NCI-H1092 (cell line): ENCODE data around the gene TMEM178A.
"Not testable (repeated sequence)": the region's sequence is repeated elsewhere in the genome, so short reads cannot be mapped to it uniquely, and the experiment has no call there.

Source experiments
- DNase-seq: peaks from one replicate; lab custom pipeline; 2025; lab: John Stamatoyannopoulos, UW

Gene TMEM178A

GRCh38 chr2:39648580-39648979 lies 17.1 kb upstream of the TMEM178A start:
- DNase-seq, result no peak

DNA sequence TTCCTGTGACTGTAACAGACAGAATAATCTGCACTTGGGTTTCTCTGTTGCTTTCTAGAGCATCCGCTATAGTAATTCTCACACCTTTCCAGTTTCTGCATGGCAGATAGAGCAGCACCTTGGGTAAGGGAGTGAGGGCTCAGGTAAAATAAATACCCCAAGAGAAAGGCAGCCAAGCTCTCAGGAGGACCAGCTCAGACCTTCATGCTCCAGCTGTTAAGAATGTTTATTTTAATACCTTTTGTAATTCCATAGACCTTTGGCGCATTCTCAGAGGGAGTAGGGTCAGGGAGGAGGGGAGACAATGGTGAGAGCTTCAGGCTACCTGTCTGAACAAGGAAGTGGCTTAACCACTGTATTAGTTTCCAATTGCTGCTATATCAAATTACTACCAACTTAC lies 16.2 kb upstream of the TMEM178A start:
- no peak for DNase-seq

DNA sequence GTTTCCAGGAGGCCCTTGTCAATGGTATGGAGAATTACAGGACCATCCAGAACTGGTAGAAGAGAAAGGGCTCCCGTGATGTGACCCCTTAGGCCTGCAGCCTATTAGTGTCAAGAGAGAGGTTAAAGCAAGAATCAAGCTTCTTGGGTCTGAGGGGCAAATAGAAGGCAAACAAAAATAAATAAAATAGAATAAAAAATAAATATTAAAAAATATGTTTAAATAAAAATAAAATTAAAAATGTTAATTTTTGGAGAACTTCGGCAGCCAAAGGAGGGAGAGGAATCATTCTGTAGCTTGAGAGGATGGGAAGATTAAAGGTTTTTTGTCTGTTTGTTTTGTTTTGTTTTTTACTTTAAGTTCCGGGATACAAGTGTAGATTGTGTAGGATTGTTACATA lies 15.2 kb upstream of the TMEM178A start:
- DNase-seq, result no peak

- not testable (repeated sequence) for DNase-seq
Observed at GRCh38 chr2:39656215-39656614, 9.5 kb upstream of the TMEM178A start.

- no peak for DNase-seq
Observed at GRCh38 chr2:39657287-39657937, 8.3 kb upstream of the TMEM178A start.

- no peak for DNase-seq
Observed at GRCh38 chr2:39658371-39658770, 7.3 kb upstream of the TMEM178A start.

GRCh38 chr2:39659765-39660611 lies 5.7 kb upstream of the TMEM178A start:
- DNase-seq, result no peak

GRCh38 chr2:39660612-39661236 lies 5.0 kb upstream of the TMEM178A start:
- DNase-seq, result no peak

- no peak for DNase-seq
Observed at GRCh38 chr2:39661826-39662225, 3.9 kb upstream of the TMEM178A start.

GRCh38 chr2:39663187-39663930 lies 2.4 kb upstream of the TMEM178A start:
- no peak for DNase-seq

- DNase-seq, result no peak
Observed at GRCh38 chr2:39664232-39664887, 1.4 kb upstream of the TMEM178A start.

DNA sequence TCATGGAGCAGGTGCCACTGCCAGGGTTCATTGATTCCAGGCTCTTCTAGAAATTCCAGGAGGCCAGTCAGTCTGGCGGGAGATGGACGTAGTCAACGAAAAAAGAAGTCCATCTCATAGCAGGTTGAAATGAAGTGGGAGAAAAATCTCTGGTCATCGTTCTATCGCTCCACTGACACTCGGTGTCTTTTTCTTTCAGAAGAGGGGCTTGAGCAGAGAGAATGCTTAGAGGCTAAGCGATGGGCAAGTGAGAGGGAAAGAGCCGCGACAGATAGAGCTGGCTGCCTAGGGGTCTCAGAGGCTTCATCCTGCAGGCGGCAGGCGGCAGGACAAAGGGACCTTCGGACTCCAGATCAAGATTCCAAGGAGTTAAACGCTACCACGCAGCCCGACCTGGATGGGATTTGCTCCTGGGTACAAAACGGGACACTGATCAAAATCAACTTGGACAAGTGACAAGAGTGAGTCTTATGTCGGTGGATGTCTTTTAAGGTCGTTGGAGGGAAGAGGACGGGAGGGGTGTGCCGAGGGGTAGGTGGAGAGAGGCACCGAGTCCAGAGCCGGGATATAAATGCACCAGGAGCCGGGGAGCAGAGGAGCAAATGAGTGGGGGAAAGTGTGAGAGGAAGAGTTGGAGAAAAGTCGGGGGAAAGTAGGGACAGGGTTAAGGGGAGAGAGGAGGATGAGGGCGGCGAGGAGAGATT lies 677 bp upstream of the TMEM178A start:
- no peak for DNase-seq

- DNase-seq, result peak; percentile 8
Observed at GRCh38 chr2:39666491-39667101, 879 bp downstream of the TMEM178A start.

DNA sequence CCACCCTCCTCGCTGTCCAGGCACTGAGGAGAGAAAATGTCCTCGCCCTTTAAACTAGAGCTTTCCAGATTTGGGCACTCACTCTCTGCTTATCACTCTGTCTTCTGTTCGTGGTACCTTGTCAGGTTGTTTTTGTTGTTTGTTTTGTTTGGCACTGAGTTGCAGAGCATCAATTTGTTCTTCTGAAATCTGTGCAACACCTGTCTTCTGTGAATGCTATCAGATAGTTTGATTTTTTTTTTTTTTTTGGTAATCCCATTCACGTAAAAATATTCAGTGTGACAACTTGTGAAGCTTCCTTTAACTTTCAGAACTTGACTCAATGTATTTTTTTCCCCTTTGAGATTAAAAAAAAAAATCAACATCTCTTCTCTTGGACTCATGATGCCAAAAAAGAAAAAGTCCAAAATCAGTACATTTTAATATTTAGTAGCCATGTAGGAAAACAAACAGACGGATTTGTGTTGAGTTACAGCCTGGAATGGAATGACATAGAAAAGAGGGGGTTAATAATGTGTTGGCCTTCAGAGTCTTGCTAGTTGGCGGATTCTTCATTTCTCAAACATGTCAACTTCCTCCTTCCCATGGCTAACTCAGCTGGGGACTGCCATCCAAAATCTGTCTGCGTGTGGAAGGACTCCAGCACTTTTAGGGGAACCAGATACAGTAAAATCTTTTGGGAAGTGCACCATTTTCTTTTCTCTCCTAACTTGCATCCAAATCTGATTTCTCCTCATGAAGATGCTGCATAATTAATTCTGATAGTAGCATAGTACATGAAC lies 1.6 kb downstream of the TMEM178A start:
- DNase-seq, result no peak

DNA sequence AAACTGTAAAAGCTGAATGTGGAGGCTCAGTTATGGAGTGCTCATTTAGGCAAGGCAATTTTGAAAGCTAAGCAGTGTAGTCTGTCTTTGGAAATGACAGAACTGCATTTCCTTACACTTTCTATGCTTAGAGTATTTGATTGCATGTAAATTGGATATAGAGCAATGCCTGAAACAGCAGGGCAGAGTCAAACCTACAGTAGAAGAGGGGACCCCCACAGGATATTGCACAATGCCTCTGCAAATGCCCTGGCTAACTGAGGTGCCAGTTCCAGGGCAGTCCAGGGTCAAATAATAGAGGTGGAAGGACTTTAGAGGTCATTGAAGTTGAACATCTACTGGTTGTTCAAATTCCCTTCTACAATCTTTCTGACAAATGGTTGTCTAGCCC lies 2.2 kb downstream of the TMEM178A start:
- no peak for DNase-seq

DNA sequence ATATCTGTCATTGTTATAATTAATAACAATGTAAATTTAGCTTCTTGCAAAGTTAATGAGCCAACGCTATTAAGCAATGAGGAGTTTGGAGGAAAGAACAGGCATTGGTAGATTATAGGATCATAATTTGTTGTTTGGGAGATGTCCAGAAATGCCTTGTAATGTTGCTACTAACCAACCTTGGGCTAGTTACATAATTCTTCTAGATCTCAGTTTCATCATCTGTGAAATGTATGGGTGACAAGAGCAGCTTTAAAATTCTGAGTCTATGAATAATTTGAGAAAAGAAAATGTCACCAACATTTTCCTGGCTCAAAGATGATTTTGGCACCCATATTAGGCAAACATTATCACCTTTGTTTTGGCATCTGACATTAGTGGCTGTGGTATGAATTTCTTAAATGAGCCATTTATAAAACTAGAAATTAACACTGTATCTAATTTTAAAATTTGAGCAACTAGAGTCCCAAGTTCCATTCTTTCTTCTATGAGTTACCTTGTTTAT lies 2.9 kb downstream of the TMEM178A start:
- DNase-seq, result no peak

DNA sequence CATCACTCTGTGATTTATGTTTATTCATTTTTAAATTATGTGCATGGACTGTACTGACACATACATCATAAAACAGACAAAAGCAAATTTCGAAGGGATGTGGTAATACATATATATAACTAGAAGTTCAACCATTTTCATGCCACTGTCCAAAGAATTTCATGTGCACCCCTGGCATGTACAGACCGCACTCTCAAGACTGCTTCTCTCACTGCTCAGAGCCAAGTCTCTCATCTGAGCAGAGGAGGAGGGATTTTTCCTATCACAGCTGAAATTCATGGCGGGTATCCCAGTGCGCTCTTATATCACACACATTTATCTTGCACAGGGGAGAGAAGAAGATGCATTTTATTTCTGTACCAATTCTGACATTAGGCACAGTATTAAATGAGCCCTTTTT lies 5.9 kb downstream of the TMEM178A start:
- no peak for DNase-seq

- no peak for DNase-seq
Observed at GRCh38 chr2:39673018-39673417, 7.3 kb downstream of the TMEM178A start.

- no peak for DNase-seq
Observed at GRCh38 chr2:39676342-39676741, 10.6 kb downstream of the TMEM178A start.

DNA sequence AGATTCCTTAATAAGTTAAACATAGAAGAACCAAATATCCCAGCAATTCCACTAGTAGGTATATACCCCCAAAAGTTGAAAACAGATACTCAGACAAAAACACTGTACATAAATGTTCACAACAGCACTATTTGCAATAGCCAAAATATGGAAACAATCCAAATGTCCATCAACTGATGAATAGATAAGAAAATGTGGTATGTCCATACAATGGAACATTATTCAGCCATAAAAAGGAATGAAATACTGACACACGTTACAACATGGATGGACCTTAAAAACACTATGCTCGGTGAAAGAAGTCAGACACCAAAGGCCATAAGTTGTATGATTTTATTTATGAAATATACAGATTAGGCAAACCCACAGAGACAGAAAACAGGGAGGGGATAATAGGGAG lies 12.5 kb downstream of the TMEM178A start:
- DNase-seq, result no peak
